HG03378 (cell line): ENCODE measurements around the gene NFATC1.

Experiments used
- ATAC-seq: cut with Tn5 transposase; IDR thresholded peaks from one replicate; pipeline ENCODE4 v1.9.1; 2021; ENCODE audit warnings: mild to moderate bottlenecking, moderate library complexity; ENCODE audit not compliant: unreplicated experiment

NFATC1 gene

GRCh38 chr18:79486356-79487182 is 90.8 kb downstream of the NFATC1 start:
- no peak for ATAC-seq

GRCh38 chr18:79487183-79487800 is 91.6 kb downstream of the NFATC1 start:
- ATAC-seq: no peak

- no peak for ATAC-seq
Measured at GRCh38 chr18:79487801-79488201, 92.1 kb downstream of the NFATC1 start.

- ATAC-seq: no peak
Measured at GRCh38 chr18:79488311-79489050, 92.8 kb downstream of the NFATC1 start.

- ATAC-seq: no peak
Measured at GRCh38 chr18:79489051-79489898, 93.5 kb downstream of the NFATC1 start.

GRCh38 chr18:79489899-79490625 is 94.3 kb downstream of the NFATC1 start:
- ATAC-seq: no peak

- no peak for ATAC-seq
Measured at GRCh38 chr18:79490626-79491041, 94.9 kb downstream of the NFATC1 start.

- ATAC-seq: no peak
Measured at GRCh38 chr18:79491081-79491551, 95.4 kb downstream of the NFATC1 start.

GRCh38 chr18:79493211-79493800 is 97.6 kb downstream of the NFATC1 start:
- ATAC-seq: no peak

- ATAC-seq: no peak
Measured at GRCh38 chr18:79493801-79494211, 98.1 kb downstream of the NFATC1 start.

- no peak for ATAC-seq
Measured at GRCh38 chr18:79494936-79495335, 99.2 kb downstream of the NFATC1 start.

- ATAC-seq: no peak
Measured at GRCh38 chr18:79495591-79496071, 99.9 kb downstream of the NFATC1 start.

- no peak for ATAC-seq
Measured at GRCh38 chr18:79496237-79496977, 100.7 kb downstream of the NFATC1 start.

- no peak for ATAC-seq
Measured at GRCh38 chr18:79496978-79497637, 101.4 kb downstream of the NFATC1 start.

GRCh38 chr18:79497638-79498081 is 101.9 kb downstream of the NFATC1 start:
- ATAC-seq: peak; percentile 83

GRCh38 chr18:79498662-79499061 is 102.9 kb downstream of the NFATC1 start:
- no peak for ATAC-seq

GRCh38 chr18:79501006-79501405 is 105.3 kb downstream of the NFATC1 start:
- no peak for ATAC-seq

GRCh38 chr18:79502782-79503181 is 107.1 kb downstream of the NFATC1 start:
- no peak for ATAC-seq
